Right lung (tissue), 10 donors: ENCODE results near the gene ANKRD20A1. TPM values are rescaled to one million over a fixed set of nuclear protein-coding genes. Genes with fewer than 3 reads are reported as not detected.
"Not testable (repeated sequence)": the region's sequence is repeated elsewhere in the genome, so short reads cannot be mapped to it uniquely, and the experiment has no call there.

ENCODE experiments used
- DNase-seq, 2 donors: peaks; one replicate each; pipeline ENCODE4 v3.0.0-alpha.2; 2013
- long read RNA-seq, 8 donors: transcript quantifications; one replicate each; lab custom pipeline, GENCODE V29; 2026
- polyA plus RNA-seq, 5 donors: library from polyadenylated mRNA; unstranded; fragments of 120-200 nt; gene quantifications; one replicate each; pipeline versions ENCODE4 v1.2.1 to v1.2.3, GENCODE V29; 2013; ENCODE audit warnings: inconsistent platforms in 1 of 5, low replicate concordance in 1 of 5; ENCODE audit not compliant: insufficient read length in 5 of 5, insufficient read depth in 1 of 5

ANKRD20A1 gene
- 1 to 10 TPM in 3 of 5 donors, under 1 TPM in 2; 0.26 to 1.7 (median 1.2) TPM for polyA plus RNA-seq
- long read RNA-seq, donor 1: 0 reads
- long read RNA-seq, donor 2: 0 reads
- long read RNA-seq, donor 3: 0 reads
- long read RNA-seq, donor 4: 0 reads
- long read RNA-seq, donor 5: 0 reads
- long read RNA-seq, donor 6: 0 reads
- long read RNA-seq, donor 7: 0 reads
- long read RNA-seq, donor 8: 0 reads

DNA sequence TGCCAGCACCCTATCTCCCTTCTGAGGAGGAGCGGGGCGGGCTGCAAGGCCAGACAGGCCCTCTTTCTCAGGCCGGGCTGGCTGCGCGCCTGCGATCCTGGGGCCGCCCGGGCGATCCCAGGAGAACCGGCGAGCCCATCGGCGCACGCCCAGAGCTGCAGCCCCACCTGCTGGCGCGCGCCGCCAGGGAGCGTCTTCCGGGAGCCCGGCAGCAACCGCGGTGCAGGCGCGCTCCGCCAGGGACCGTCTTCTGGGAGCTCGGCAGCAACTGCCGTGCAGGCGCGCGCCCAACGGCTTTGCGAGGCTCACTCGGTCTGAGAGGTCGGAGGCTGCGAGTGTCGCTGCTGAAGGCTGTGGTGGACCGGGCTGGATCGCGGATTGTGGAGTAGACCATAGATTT, at the start of gene ANKRD20A1:
Gene ANKRD20A1, plus strand, starts transcription at position 61 of the 400 bp plus-strand sequence. CDS start 496 bp downstream, outside the sequence.
- not testable (repeated sequence) for DNase-seq

DNA sequence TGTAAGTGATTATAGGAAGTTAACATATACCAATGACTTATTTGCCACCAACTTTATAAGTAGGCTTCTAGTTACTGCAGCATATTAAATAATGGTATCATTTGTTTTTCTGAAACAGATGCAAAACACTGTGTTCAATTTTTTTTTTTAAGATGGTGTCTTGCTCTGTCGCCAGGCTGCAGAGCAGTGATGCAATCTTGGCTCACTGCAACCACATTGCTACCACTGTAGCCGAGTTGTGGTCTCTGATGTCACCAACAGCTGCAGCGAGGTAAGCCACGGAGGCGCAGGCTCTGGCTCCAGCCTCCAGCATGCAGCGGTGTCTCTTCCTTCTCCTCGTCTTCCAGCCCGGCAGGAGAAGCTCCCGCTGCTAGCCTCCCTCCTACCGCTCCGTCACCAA, 26.6 kb upstream of the ANKRD20A1 start:
- DNase-seq: not testable (repeated sequence)
